Measurements from ENCODE around the gene CNTNAP5.

The CNTNAP5 gene

GRCh38 chr2:124646166-124646815 lies 621.2 kb downstream of the CNTNAP5 start:
- no peak for DNase-seq

DNA sequence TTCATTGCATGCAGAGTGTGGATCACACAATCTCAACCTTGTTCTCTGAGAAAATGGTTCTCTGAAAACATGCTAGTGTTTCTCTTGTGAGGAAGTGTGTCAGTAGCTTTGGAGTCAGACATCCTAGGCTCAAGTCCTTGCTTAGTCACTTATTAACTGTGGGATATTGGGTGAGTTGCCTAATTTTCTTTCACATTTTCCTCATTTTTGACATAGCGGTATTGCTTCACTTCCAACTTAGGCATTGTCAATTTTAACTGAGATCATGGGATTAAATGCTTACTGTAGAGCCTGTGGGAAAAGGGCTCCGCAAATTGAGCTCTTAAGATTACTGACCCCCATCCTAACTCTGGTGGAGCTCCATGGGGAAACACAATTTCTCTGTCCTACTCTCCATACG lies 622.2 kb downstream of the CNTNAP5 start:
- DNase-seq = no peak

DNA sequence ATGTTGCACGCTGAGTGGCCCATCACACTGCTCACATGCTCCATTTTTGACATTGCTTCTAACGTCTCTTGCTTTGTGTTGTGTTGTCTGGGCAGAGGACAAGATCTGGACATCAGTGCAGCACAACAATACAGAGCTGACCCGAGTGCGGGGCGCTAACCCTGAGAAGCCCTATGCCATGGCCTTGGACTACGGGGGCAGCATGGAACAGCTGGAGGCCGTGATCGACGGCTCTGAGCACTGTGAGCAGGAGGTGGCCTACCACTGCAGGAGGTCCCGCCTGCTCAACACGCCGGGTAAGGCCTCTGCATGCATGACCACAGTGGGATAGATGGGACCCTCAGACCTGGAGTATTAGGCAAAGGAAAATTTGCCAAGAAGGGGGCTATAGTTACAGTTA lies 622.6 kb downstream of the CNTNAP5 start:
- no peak for DNase-seq

GRCh38 chr2:124649001-124649400 lies 623.9 kb downstream of the CNTNAP5 start:
- DNase-seq = no peak

DNA sequence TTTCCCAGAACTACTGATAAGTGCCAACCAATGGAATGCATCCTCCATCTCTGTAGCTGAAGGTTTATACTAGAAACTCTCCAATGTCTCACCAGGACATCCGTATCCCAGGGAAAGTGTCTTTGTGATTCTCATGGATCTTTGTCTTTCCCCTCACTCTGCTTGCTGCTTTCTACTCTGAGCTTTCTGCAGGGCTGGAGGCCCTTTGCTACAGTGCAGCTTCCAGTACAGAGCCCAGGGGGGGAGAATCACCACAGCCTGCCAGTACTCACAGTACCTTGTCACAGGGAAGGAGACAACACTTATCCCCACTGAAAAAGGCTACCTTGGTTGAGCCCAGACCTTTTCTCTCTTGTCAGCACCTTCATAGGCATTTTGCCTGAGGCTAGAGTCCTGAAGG lies 627.0 kb downstream of the CNTNAP5 start:
- DNase-seq = no peak

GRCh38 chr2:124658373-124658772 lies 633.3 kb downstream of the CNTNAP5 start:
- DNase-seq = no peak

DNA sequence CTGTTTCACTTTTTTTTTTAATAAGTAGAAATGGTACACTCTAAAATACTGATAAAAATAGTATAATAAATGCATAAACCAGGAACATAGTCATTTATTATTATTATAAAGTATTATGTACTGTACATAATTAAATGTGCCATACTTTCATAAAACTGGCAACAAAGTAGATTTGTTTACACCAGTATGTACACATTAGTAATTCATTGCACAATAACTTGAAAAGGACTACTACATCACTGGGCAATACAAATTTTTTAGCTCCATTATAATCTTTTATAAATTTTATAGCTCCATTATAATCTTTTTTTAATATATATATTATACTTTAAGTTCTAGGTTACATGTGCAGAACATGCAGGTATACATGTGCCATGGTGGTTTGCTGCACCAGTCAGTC lies 636.5 kb downstream of the CNTNAP5 start:
- no peak for DNase-seq

DNA sequence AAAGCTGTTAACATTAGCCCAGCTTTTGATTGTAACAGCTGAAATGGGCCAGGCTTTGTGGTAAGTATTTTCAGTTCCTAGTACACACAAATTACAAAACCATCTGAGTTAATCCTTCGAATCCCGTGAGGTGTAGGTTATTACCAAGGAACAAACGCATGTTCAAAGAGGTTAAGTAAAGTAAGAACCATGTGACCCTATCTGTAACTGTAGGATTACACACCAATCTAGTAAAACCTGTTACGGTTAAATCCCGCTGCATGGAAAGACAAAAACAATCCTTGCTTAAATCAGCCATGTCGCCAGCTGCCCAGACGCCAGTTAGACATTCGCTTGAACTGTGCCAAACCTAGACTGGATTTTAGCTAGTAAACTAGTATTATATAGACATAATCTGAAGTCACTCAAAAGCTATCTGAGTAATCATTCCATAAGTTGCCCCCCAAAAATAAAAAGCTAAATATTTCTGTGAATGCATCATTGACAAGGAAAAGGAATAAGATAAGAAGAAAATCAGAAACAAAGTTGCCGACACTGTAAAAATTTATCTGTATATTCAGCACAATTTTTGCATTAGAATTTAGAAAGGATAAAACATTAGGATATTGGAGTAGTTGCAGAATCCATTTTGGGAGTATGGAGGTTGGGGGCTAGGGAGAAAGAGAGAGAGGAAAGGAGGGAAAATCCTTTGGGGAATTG lies 638.0 kb downstream of the CNTNAP5 start:
- DNase-seq = no peak

- DNase-seq = no peak
Observed at GRCh38 chr2:124663645-124663997, 638.5 kb downstream of the CNTNAP5 start.

DNA sequence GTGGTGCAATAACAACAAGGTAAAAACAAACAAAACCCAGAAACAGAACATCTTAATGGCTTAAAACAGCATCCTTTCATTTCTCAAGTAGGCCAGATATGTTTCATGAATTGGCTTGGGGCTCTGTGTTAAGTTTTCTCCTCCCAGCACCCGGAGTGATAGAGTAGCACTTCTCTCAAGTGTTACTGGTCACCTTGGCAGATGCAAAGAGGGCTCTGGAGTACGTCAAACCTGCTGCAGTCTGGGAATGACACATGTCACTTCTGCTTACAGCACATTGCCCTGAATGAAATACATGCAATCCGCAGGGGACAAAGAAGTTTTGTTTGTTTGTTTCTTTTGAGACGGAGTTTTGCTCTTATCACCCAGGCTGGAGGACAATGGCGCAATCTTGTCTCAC lies 639.3 kb downstream of the CNTNAP5 start:
- no peak for DNase-seq

- no peak for DNase-seq
Observed at GRCh38 chr2:124666976-124667375, 641.9 kb downstream of the CNTNAP5 start.

DNA sequence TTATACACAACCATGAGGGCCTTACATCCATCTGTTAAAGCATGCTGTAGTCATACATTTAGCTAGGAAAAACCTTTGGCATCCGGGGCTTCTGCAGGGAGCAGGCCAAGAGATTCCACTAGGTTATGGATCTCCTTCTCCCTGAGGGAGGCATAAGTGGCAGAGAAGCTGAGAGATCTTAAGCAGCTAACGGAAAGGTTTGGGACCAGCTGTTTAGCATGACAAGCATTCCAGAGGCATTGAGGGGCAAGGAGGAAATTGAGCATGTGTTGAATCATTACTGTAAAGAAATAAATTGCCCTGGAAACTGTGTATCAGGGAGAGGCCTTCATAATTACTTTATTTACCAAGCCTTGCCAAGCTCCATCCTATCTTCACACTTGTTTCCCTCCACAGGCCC lies 643.1 kb downstream of the CNTNAP5 start:
- no peak for DNase-seq

GRCh38 chr2:124670187-124670586 lies 645.1 kb downstream of the CNTNAP5 start:
- DNase-seq = no peak

- DNase-seq = no peak
Observed at GRCh38 chr2:124678043-124678442, 653.0 kb downstream of the CNTNAP5 start.

DNA sequence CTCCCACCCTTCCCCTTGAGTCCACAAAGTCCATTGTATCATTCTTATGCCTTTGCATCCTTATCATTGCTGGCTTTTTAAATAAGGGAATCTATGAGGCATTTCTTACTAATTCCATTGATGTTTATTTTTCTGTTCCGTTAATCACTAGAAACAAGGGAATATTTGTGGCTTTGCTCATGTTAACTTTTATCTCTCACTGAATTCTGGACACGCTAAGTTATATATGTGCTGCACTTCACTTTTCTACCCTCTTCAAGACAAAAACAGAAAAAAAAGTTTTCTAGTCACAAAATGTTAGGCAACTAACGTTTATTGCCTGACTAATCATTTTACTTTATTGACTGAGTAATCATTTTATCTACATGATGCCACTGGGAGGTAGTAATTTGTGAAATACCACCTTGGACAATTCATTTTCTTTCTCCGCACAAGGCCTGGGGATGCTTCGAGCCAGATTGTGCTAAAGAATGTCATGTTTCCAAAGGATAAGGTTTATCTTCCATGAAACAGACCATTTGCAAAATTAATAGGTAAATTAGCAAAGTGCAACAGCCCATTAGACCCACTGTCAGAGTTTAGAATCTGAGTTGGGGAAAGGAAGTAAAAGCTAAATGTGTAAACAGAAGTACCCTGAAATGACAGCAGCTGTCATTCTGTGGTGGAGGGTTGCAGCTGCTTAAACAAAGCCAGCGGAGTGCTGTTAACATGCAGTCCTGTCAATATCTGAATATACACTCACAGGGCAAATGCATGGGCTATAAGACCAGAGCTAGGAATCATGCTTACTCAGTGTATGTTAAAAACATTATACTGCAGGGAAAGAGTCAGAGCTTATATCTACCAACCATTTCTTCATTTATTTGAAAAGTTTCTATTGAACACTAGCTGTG lies 658.7 kb downstream of the CNTNAP5 start:
- no peak for DNase-seq

- no peak for DNase-seq
Observed at GRCh38 chr2:124689348-124689747, 664.3 kb downstream of the CNTNAP5 start.

DNA sequence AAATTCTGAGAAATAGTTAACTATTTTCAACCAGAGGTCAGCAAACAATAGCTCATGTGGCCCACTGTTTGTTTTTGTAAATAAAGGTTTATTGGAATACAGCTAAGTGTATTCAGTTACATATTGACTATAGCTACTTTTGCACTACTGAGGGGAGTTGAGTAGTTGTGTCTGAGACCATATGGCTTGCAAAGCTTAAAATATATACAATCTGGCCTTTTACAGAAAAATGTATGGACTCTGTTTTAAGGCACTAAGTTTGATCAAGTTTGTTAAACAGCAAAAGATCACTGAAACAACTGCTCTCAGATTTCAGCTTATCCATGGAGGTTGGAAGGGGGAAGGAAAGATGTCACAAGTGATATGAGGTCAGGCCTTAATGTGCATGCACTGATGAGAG lies 667.1 kb downstream of the CNTNAP5 start:
- no peak for DNase-seq

DNA sequence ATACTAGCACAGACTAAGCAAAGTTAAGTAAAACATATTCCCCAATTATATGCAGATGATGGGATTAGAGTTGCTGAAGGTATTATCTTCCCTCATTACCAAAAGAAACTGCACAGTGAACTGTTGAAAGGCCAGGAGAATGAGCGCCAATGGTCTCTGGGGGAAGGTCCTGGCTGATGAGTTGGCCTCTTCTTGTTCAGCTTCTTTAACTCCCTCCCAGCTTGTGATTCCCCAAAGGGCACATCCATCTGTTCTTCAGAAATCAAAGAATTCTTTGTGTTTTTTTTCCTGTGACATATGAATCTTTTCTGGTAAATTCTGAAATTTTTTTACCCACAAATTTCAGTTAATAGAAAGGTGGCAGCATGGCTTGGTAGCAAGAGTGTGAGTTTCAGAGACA lies 667.6 kb downstream of the CNTNAP5 start:
- DNase-seq = no peak

GRCh38 chr2:124693156-124693555 lies 668.1 kb downstream of the CNTNAP5 start:
- no peak for DNase-seq

- no peak for DNase-seq
Observed at GRCh38 chr2:124698979-124699565, 674.0 kb downstream of the CNTNAP5 start.

DNA sequence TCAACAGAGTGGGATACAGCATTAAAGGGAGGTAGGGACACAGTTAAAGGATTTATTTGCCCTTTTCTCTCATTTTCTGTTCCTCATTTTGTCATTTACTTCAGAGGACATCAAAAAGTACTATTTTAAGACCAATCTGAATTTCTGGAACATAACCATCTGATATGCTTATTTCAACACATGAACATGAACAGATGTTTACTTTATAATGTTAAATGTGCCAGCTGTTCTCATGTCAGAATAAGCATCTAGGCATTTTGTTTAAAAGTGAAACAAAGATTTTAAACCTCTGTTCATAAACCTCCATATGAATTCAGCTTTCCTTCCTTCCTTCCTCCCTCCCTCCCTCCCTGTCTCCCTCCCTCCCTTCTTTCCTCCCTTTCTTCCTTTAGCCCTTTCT lies 677.7 kb downstream of the CNTNAP5 start:
- no peak for DNase-seq

DNA sequence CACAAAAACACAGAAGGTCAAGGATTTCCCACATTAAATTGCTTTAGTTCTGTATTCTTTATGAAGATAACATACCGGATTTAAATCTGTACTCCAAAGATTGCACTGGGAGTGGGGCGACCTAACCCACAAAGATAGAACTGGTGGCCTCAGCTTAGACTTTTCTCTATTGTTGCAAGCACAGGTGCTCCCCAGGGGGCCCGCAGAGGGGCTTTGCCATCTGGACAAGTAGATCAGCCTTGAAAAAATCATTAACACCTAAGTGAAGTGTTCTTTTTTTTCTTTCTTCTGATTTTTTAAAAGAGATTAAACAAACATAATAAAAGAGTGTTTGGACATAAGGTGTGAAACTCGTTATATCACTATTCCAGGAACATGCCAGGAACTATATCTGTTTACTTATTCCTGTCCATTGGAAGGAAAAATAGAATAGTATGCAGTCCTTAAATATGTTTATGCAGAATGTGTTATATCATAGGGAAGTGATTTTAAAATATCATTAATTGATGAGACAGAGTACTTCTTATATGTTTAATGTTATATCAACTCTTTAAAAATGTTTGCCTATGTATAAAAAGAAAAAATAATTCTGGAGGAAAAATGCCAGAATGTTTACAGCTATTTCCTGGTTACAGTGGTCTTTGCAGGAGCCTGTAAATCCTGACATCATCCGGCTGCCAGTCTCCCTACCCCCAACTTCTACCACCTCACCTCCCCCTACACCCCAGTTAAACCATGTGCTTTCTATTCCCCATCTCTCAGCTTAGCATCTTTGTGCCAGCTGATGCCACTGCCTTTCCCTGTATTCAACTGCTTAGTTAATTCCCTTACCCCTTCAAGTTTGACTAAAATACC lies 679.2 kb downstream of the CNTNAP5 start:
- no peak for DNase-seq

- DNase-seq = no peak
Observed at GRCh38 chr2:124708661-124709060, 683.6 kb downstream of the CNTNAP5 start.
